ENCODE data around the gene OR4F29. TPM values are rescaled to one million over a fixed set of nuclear protein-coding genes. Genes with fewer than 3 reads are reported as not detected.
"Not testable (repeated sequence)": the region's sequence is repeated elsewhere in the genome, so short reads cannot be mapped to it uniquely, and the experiment has no call there.

The OR4F29 gene
- total RNA-seq (2014; rRNA removed; shearing (Covaris generic)), result not detected in 2 replicates
- not detected in 2 replicates for polyA plus RNA-seq (2016; fragmentation: Nextera tagmentation; extraction: Ambion mirVana)
- long read RNA-seq, result 0 reads

GRCh38 chr1:451578-451977, at the start of gene OR4F29:
TSS of gene OR4F29 (minus strand) at chr1:451678. CDS start at chr1:451678, 0 bp downstream.
- not testable (repeated sequence) for H3K36me3 Mint-ChIP-seq (ENCODE audit: low read depth); H3K27me3 Mint-ChIP-seq (ENCODE audit: insufficient read depth, low read depth, poor library complexity); H2AFZ ChIP-seq; H3K4me3 ChIP-seq; DNase-seq (ENCODE audit: low spot score); H3K9me3 Mint-ChIP-seq; H3K4me1 ChIP-seq (ENCODE audit: insufficient read depth); H3K4me3 Mint-ChIP-seq; H3F3A ChIP-seq (replicated peaks; ENCODE audit: low read depth); ATAC-seq; H3K27me3 ChIP-seq (ENCODE audit: insufficient read depth); H3K79me2 ChIP-seq (replicated peaks; ENCODE audit: insufficient read depth); H3K27ac ChIP-seq (ENCODE audit: low read depth); H3K4me2 ChIP-seq; H4K20me1 ChIP-seq (replicated peaks; ENCODE audit: insufficient read depth); H3K36me3 ChIP-seq (ENCODE audit: insufficient read depth); H3K27ac Mint-ChIP-seq; H3K9me2 ChIP-seq (ENCODE audit: insufficient read depth); H3K4me1 Mint-ChIP-seq

Other genes starting within 250 kb of the OR4F29 start
- gene OR4F16, start 235.0 kb upstream of the OR4F29 start, total RNA-seq (2014; rRNA removed; shearing (Covaris generic)), result not detected in 2 replicates
- gene OR4F16, start 235.0 kb upstream of the OR4F29 start, polyA plus RNA-seq (2016; fragmentation: Nextera tagmentation; extraction: Ambion mirVana), result not detected in 2 replicates